D721Med (cell line): ENCODE data around the gene CARD9.

Experiments
- DNase-seq: peaks from one replicate; pipeline ENCODE4 v3.0.0; 2011; ENCODE audit warnings: low spot score; ENCODE audit not compliant: insufficient read length
- FAIRE-seq: peaks from 2 replicates; lab custom pipeline; 2011; peaks lifted over from hg19 to GRCh38; lab: Jason Lieb, UNC
- TF ChIP-seq, protein P1 (sequence below): IDR thresholded peaks from 2 replicates; pipeline ENCODE4 v1.5.1; 2012; ENCODE audit warnings: mild to moderate bottlenecking, control low read depth; ENCODE audit not compliant: insufficient read depth; ENCODE audit errors: missing control alignments

The CARD9 gene

DNA sequence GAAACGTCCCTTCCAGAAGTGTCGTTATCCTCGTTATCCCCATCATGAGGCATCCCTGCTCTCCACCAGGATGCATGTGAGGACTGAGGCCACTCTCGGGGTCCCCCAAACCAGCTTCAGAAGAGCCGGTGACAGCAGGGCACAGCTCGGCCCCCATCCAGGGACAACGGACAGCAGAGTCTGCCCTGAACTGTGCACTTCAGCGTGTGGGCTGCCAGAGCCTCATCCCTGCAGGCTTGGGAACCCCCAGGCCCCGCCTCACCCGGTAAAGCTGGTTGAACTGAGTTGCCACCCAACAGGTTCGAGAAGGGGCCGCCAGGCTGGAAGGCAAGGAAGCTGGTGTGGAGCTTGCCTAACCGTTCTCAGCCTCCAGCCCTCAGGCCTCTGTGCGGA is 710 bp upstream of the CARD9 start:
- no peak for FAIRE-seq
- TF ChIP-seq, protein P1, sequence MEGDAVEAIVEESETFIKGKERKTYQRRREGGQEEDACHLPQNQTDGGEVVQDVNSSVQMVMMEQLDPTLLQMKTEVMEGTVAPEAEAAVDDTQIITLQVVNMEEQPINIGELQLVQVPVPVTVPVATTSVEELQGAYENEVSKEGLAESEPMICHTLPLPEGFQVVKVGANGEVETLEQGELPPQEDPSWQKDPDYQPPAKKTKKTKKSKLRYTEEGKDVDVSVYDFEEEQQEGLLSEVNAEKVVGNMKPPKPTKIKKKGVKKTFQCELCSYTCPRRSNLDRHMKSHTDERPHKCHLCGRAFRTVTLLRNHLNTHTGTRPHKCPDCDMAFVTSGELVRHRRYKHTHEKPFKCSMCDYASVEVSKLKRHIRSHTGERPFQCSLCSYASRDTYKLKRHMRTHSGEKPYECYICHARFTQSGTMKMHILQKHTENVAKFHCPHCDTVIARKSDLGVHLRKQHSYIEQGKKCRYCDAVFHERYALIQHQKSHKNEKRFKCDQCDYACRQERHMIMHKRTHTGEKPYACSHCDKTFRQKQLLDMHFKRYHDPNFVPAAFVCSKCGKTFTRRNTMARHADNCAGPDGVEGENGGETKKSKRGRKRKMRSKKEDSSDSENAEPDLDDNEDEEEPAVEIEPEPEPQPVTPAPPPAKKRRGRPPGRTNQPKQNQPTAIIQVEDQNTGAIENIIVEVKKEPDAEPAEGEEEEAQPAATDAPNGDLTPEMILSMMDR, result no peak
- no peak for DNase-seq

DNA sequence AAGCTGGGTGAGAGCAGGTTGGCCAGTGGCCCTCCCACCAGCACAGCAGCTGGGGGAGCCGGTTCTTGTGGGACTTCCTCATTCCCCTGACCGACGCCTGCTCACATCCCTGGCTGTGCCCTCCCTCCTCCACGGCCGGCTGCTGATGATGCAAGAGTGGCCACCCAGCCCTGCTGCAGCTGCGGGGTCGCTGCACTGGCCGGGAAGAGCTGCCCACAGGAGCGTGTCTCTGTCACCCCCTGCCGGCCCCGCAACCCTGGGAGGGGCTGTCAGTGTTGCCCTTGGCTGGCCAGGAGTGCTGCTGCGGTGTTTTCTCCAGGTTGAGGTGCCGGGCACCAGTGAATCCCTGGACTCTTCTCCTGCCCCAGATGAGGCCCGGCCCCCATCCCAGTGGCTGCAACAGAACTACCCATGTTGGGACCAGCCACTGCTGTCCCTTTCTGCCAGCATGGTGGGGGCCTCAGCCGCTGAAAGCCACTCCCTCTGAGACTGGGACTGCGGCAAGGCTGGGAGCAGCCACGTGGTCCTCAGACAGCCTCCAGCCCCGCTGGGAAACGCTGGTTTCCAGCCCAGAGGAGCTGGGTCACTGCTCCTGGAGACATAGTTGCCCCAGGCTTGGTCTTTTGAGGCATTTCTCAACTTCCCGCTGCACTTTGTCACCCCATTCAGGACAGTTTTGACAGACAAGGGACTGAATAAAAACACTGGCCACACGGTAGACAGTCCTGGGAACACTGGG is 739 bp downstream of the CARD9 start:
- no peak for DNase-seq

DNA sequence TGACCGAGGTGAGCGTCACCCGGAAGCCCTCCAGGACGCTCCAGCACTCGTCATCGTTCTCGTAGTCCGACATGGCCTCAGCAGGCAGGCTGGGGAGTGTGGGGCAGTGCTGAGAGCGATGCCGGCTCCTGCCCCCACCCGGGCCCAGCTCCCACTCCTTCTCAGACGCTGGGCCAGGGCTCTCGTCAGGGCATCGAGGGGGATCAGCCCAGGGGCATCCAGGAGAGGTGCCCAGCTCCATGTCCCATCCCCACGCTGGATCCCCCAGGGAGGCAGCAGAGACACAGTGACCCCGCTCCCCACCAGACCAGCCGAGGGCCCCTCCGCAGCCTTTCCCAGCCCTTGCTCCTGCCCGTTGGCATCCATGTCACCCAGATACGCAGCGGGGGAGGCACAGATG is 1.5 kb downstream of the CARD9 start:
- FAIRE-seq (no peak), DNase-seq (no peak)
- TF ChIP-seq, protein P1, result no peak

More for the DNA sequence above, 739 bp downstream of the CARD9 start:
- TF ChIP-seq, protein P1, result no peak
- FAIRE-seq, result no peak

DNA sequence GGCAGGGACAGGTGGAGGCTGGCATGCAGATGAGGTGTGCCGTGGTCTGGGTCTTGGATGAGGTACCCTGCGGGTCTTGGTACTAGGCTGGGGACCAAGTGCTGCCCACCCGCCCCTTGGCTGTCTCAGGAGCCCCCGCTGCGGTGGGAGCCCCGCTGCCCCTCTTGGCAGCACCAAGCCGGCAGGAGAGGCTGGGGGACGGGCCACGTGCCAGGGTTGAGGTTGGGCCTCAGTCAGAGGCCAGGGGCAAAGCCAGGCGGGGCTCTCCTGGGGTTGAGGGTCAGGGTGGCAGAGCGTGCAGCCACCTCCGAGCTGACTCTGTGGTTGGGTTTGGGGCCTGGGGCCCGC is 2.0 kb downstream of the CARD9 start:
- TF ChIP-seq, protein P1, result no peak
- no peak for FAIRE-seq

DNA sequence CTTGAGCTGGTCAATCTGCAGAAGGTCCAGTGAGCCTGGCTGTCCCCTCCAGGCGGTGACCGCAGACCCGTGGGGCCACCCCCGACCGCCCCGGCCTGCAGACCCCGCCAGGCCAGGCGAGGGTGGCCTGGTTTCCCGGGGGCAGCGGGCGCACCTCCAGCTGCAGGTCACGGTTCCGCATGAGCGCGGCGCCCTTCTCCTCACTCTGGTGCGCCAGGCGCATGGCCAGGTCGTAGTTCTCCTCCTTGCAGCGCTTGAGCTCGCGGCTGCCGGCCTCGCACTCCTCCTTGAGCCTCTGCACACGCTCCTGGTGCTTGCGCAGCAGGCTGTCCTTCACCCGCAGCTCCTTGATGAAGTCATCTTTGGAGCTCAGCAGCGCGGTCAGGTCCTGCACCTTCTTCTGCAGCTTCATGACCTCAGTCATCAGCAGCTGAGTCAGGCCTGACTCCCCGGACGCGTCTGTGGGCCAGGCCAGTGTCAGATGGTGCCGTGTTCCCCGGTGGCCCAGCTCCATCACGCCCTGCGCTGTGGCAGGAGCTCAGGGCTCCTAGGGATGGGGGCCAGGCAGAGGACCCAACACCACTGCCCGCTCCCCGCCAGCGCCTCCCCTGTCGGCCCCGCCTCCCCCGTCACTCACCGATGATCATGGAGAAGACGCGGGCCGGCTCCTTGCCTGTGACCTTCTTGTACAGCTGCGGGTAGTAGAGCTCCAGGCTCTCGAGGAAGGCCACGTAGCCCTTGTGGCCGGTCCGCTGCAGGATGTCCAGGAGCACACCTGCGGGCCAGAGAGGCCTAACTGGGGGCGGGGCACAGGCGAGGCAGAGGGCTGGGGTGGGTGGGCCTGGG is 2.6 kb downstream of the CARD9 start:
- DNase-seq (no peak), FAIRE-seq (no peak)
- TF ChIP-seq, protein P1, result no peak

More for the DNA sequence above, 2.0 kb downstream of the CARD9 start:
- DNase-seq, result no peak

DNA sequence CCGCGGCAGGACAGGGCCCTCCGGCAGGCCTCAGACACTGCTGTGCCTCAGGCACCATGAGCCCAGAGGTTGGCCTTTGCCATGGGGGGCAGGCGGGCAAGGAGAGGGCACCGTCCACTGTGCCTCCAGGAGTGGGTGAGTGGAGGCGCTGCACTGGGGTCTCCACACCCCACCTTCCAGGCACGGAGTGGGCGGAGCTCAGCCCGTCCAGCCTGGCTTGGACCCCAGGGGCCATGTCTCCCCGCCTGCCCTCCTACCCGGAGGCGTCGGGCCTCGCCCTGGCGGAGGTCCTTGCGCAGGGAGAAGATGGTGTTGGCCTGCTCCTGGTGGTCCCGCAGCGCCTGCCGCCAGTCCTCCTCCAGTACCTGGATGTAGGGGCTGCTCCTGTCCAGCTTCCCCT is 3.4 kb downstream of the CARD9 start:
- FAIRE-seq, result no peak

More for the DNA sequence above, 3.4 kb downstream of the CARD9 start:
- TF ChIP-seq, protein P1, result no peak
- no peak for DNase-seq
